Mucosa of rectum (tissue), 2 donors: ENCODE results near the gene CD34.
A peak's percentile ranks its signal among the peaks of the same experiment; 100 is the strongest.
"Not testable (repeated sequence)": the region's sequence is repeated elsewhere in the genome, so short reads cannot be mapped to it uniquely, and the experiment has no call there.

Source experiments
- H3K27ac ChIP-seq, 2 donors: one replicate each; pipeline ENCODE4 v1.7.0; 2013; ENCODE audit warnings: inconsistent platforms in 2 of 2, low read depth in 2 of 2, low read length in 2 of 2
- H3K27me3 ChIP-seq, 2 donors: one replicate each; pipeline ENCODE4 v1.7.0; 2013; ENCODE audit warnings: low read length in 2 of 2; ENCODE audit not compliant: control insufficient read depth in 2 of 2, insufficient read depth in 2 of 2
- H3K36me3 ChIP-seq, 2 donors: one replicate each; pipeline ENCODE4 v1.7.0; 2013; ENCODE audit warnings: low read length in 2 of 2; ENCODE audit not compliant: control insufficient read depth in 2 of 2, insufficient read depth in 2 of 2
- H3K4me1 ChIP-seq, 2 donors: one replicate each; pipeline ENCODE4 v1.7.0; 2013; ENCODE audit warnings: low read length in 2 of 2, mild to moderate bottlenecking in 1 of 2; ENCODE audit not compliant: control insufficient read depth in 2 of 2, insufficient read depth in 2 of 2
- H3K4me3 ChIP-seq, 2 donors: one replicate each; pipeline ENCODE4 v1.7.0; 2013; ENCODE audit warnings: low read length in 2 of 2
- H3K9ac ChIP-seq, 2 donors: one replicate each; pipeline ENCODE4 v1.7.0; 2013; ENCODE audit warnings: low read length in 2 of 2, low read depth in 1 of 2, mild to moderate bottlenecking in 1 of 2
- H3K9me3 ChIP-seq, 2 donors: one replicate each; pipeline ENCODE4 v1.7.0; 2013; ENCODE audit warnings: low read length in 2 of 2; ENCODE audit not compliant: control insufficient read depth in 2 of 2
- donor health status: healthy.
- donor health status: Normal muscosa, but diverticular disease.

CD34 gene

GRCh38 chr1:207950750-207951149 is 39.8 kb upstream of the CD34 start:
- Histone ChIP-seq H3K36me3 (no peaks in the 10 kb centered on the region), H3K27ac (no peak overlapping the region), H3K9ac (no peak overlapping the region), H3K27me3 (peaks cover 0 to 6% of the 10 kb centered on the region in 2 donors), H3K4me3 (no peak overlapping the region), H3K4me1 (no peaks in the 10 kb centered on the region), H3K9me3 (no peaks in the 10 kb centered on the region)

- Histone ChIP-seq H3K36me3 (no peaks in the 10 kb centered on the region), H3K27me3 (peaks cover 0 to 6% of the 10 kb centered on the region in 2 donors), H3K9me3 (no peaks in the 10 kb centered on the region), H3K27ac (no peak overlapping the region), H3K4me3 (no peak overlapping the region), H3K9ac (no peak overlapping the region), H3K4me1 (no peaks in the 10 kb centered on the region)
Measured at GRCh38 chr1:207949571-207950195, 38.8 kb upstream of the CD34 start.

GRCh38 chr1:207948536-207949250 is 37.8 kb upstream of the CD34 start:
- Histone ChIP-seq H3K27me3 (peaks cover 0 to 6% of the 10 kb centered on the region in 2 donors), H3K27ac (no peak overlapping the region), H3K9me3 (no peaks in the 10 kb centered on the region)

GRCh38 chr1:207946756-207947155 is 35.8 kb upstream of the CD34 start:
- Histone ChIP-seq H3K27me3 (peaks cover 0 to 6% of the 10 kb centered on the region in 2 donors), H3K9ac (no peak overlapping the region), H3K4me3 (no peak overlapping the region), H3K36me3 (no peaks in the 10 kb centered on the region), H3K27ac (no peak overlapping the region), H3K9me3 (no peaks in the 10 kb centered on the region), H3K4me1 (no peaks in the 10 kb centered on the region)

More at GRCh38 chr1:207948536-207949250, 37.8 kb upstream of the CD34 start:
- no peak overlapping the region for H3K9ac ChIP-seq
- H3K4me1 ChIP-seq, result no peaks in the 10 kb centered on the region
- H3K36me3 ChIP-seq, result no peaks in the 10 kb centered on the region
- H3K4me3 ChIP-seq, result no peak overlapping the region

- no peaks in the 10 kb centered on the region for H3K4me1 ChIP-seq
- no peaks in the 10 kb centered on the region for H3K9me3 ChIP-seq
- no peaks in the 10 kb centered on the region for H3K36me3 ChIP-seq
- no peak overlapping the region for H3K27ac ChIP-seq
- H3K27me3 ChIP-seq, result peaks cover 0 to 3% of the 10 kb centered on the region in 2 donors
- no peak overlapping the region for H3K9ac ChIP-seq
- H3K4me3 ChIP-seq, result no peak overlapping the region
Measured at GRCh38 chr1:207944571-207944970, 33.6 kb upstream of the CD34 start.

GRCh38 chr1:207942337-207942741 is 31.4 kb upstream of the CD34 start:
- H3K27me3 ChIP-seq, H3K9me3 ChIP-seq, H3K4me1 ChIP-seq, H3K27ac ChIP-seq, H3K4me3 ChIP-seq, H3K36me3 ChIP-seq: not testable (repeated sequence)
- peak overlapping the region in 1 of 2 donors; percentile 17 for H3K9ac ChIP-seq

- Histone ChIP-seq H3K27me3 (peaks cover 0 to 3% of the 10 kb centered on the region in 2 donors), H3K27ac (no peak overlapping the region), H3K9me3 (no peaks in the 10 kb centered on the region), H3K4me3 (no peak overlapping the region), H3K36me3 (no peaks in the 10 kb centered on the region), H3K9ac (no peak overlapping the region), H3K4me1 (no peaks in the 10 kb centered on the region)
Measured at GRCh38 chr1:207941665-207942064, 30.7 kb upstream of the CD34 start.

- H3K27me3 ChIP-seq, result peaks cover 0 to 3% of the 10 kb centered on the region in 2 donors
- no peak overlapping the region for H3K4me3 ChIP-seq
- H3K9me3 ChIP-seq, result no peaks in the 10 kb centered on the region
- no peaks in the 10 kb centered on the region for H3K4me1 ChIP-seq
- no peaks in the 10 kb centered on the region for H3K36me3 ChIP-seq
- no peak overlapping the region for H3K9ac ChIP-seq
- no peak overlapping the region for H3K27ac ChIP-seq
Measured at GRCh38 chr1:207938016-207938415, 27.1 kb upstream of the CD34 start.

GRCh38 chr1:207937204-207937603 is 26.3 kb upstream of the CD34 start:
- Histone ChIP-seq H3K27ac (no peak overlapping the region), H3K36me3 (no peaks in the 10 kb centered on the region), H3K27me3 (peaks cover 0 to 3% of the 10 kb centered on the region in 2 donors), H3K9me3 (no peaks in the 10 kb centered on the region), H3K9ac (no peak overlapping the region), H3K4me3 (no peak overlapping the region), H3K4me1 (no peaks in the 10 kb centered on the region)

- Histone ChIP-seq H3K36me3 (no peaks in the 10 kb centered on the region), H3K9ac (no peak overlapping the region), H3K4me3 (no peak overlapping the region), H3K4me1 (no peaks in the 10 kb centered on the region), H3K9me3 (no peaks in the 10 kb centered on the region), H3K27ac (no peak overlapping the region), H3K27me3 (no peaks in the 10 kb centered on the region)
Measured at GRCh38 chr1:207935166-207935583, 24.2 kb upstream of the CD34 start.
